Stimulated activated CD8-positive, alpha-beta memory T cell treated with anti-CD3 and anti-CD28 coated beads, Interleukin-15, amount 100 ng/mL, for 48 hours (primary cell): ENCODE results near the gene SCARF2.
"Not testable (repeated sequence)": the region's sequence is repeated elsewhere in the genome, so short reads cannot be mapped to it uniquely, and the experiment has no call there.

Experiments used
- DNase-seq, 2 donors: peaks; one replicate each; pipeline ENCODE4 v3.0.0-alpha.2; 2020; ENCODE audit warnings: low read depth in 2 of 2

Gene SCARF2

DNA sequence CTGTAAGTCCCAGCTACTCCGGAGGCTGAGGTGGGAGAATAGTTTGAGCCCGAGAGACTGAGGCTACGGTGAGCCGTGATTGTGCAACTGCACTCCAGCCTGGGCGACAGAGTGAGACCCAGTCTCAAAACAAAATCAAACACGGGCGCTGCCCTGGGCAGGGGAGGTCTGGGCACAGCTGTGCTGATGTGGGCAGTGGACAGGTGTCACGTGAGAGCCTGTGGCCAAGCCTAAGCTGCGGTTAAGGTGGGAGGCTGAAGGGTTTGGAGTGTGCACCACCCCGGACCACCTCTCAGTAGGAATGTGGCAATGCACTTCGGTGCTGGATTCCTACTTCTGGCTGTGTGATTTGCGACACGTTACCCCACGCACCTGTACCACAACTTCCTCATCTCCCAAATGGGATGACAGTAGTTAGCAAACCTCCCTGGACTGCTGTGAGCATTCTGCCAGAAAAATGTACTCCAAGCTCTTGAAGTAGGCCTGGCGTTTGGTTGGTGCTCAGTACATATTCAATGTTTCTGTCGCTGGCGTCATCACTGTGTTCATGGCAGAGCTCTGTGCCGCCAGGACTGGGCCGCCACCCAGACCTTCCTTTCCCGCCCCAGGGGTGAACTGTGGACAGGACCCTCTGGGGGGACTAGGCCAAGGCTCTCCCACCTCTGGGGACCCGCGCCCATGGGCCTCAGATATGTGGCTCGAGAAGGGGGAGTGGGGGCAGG, 44.5 kb downstream of the SCARF2 start:
- DNase-seq = no peak

DNA sequence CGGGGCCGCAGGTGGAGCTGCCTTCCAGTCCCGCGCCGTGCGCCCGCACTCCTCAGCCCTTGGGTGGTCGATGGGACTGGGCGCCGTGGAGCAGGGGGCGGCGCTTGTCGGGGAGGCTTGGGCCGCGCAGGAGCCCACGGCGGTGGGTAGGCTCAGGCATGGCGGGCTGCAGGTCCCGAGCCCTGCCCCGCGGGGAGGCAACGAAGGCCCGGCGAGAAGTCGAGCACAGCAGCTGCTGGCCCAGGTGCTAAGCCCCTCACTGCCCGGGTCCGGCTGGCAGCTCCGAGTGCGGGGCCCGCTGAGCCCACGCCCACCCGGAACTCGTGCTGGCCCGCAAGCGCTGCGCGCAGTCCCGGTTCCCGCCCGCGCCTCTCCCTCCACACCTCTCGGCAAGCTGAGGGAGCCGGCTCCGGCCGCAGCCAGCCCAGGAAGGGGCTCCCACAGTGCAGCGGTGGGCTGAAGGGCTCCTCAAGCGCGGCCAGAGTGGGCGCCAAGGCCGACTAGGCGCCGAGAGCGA, 45.2 kb downstream of the SCARF2 start:
- not testable (repeated sequence) for DNase-seq

- DNase-seq = no peak
Measured at GRCh38 chr22:20391222-20391621, 46.4 kb downstream of the SCARF2 start.

- no peak for DNase-seq
Measured at GRCh38 chr22:20390394-20390907, 47.2 kb downstream of the SCARF2 start.

GRCh38 chr22:20389288-20389687, 48.3 kb downstream of the SCARF2 start:
- DNase-seq = no peak

GRCh38 chr22:20388200-20388599, 49.4 kb downstream of the SCARF2 start:
- DNase-seq = no peak

DNA sequence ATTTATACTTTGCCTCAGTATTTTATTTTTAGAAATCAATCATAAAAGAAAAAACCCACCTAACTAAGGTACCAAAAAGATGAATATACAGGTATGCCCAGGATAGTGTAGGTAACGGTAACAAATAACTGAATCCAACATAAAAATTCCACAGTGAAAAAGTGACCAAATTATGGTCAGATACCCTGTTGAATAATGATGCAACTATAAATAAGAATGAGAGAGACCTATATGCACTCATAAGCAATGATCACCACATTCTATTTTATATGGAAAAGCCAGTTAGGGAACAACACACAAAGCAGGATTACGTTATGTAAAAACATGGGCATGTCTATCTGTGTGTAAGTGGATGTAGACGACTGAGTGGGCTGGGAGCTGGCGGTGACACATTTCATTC, 50.7 kb downstream of the SCARF2 start:
- DNase-seq = no peak

DNA sequence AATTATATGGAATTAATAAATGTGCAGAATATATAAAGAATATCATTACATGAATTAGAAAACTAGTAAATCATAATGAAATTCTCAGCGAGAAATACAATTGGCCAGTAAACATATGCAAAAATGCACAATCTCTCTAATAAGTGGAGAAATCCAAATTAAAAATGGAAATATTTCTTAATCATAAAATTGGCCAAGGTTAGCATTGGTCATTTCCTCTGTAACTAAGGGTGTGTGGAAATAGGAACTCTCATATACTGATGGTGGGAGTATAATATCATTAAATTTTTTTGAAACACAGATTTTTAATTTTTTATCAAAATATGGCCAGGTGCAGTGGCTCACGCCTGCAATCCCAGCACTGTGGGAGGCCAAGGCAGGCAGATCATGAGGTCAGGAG, 51.3 kb downstream of the SCARF2 start:
- no peak for DNase-seq

DNA sequence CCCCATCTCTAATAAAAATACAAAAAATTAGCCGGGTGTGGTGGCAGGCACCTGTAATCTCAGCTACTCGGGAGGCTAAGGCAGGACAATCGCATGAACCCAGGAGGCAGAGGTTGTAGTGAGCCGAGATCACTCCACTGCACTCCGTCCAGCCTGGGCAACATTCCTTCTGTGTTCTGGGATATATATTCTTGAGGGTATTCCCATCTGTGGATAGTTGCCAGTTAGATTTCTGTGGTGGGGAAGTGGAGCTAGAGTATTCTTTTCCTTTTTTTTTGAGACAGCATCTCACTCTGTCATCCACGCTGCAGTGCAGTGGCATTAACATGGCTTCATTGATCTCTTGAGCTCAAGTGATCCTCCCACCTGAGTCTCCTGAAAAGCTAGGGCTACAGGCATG, 52.8 kb downstream of the SCARF2 start:
- DNase-seq = no peak

DNA sequence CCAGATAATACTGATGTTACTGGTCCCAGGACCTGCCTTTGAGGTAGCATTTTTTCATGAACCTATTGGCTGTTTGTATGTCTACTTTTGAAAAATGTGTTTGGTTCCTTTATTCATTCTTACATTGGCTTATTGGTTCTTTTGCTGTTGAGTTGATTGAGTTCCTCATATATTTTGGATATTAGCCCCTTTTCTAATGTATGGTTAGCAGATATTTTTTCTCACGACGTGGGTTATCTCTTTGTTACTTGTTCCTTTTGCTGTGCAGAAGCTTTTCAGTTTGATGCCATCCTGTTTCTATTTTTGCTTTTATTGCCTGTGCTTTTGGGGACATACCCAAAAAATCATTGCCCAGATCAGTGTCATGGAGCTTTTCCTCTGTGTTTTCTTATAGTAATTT, 53.5 kb downstream of the SCARF2 start:
- no peak for DNase-seq

DNA sequence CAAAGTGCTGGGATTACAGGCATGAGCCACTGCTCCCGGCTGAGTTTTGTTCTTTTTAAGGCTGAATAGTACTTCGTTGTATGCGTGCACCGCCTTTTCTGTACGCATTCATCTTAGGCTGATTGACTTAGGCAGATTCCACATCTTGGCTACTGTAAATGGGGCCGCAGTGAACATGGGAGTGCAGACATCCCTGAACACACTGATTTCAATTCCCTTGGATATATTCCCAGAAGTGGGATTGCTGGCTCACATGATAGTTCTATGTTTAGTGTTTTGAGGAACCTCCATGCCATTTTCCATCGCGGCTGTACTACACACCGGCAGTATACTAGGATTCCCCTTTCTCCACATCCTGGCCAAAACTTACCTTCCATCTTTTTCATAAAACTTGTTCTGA, 54.1 kb downstream of the SCARF2 start:
- no peak for DNase-seq

GRCh38 chr22:20380486-20380885, 57.1 kb downstream of the SCARF2 start:
- no peak for DNase-seq

GRCh38 chr22:20378684-20379083, 58.9 kb downstream of the SCARF2 start:
- not testable (repeated sequence) for DNase-seq

GRCh38 chr22:20378110-20378509, 59.5 kb downstream of the SCARF2 start:
- DNase-seq = no peak

- DNase-seq = not testable (repeated sequence)
Measured at GRCh38 chr22:20376983-20377382, 60.6 kb downstream of the SCARF2 start.

- not testable (repeated sequence) for DNase-seq
Measured at GRCh38 chr22:20376281-20376680, 61.3 kb downstream of the SCARF2 start.
